ENCODE results near the gene PUS7. TPM values are rescaled to one million over a fixed set of nuclear protein-coding genes. Genes with fewer than 3 reads are reported as not detected.
"Not testable (repeated sequence)": the region's sequence is repeated elsewhere in the genome, so short reads cannot be mapped to it uniquely, and the experiment has no call there.

Gene PUS7
- total RNA-seq, 6 donors from 2014 or later = 7.3 to 16.9 (median 11.5) TPM

DNA sequence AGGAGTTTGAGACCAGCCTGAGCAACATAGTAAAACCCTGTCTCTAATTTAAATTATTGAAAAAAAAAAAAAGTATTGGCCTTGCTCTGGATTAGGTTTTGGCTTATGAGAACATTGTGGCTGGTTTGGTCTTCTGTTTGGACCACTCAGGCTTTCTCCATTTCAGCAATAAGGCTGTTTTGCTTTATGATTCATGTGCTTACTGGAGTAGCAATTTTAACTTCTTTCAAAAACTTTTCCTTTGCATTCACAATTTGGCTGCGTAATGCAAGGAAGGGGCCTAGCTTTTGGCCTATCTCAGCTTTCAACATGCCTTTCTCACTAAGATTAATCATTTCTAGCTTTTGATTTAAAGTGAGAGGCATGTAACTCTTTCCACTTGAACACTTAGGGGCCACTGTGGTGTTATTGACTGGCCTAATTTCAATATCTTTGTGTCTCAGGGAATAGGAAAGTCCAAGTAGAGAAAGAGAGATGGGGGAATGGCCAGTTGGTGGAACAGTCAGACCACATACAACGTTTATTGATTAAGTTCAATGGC lies 95.4 kb downstream of the PUS7 start:
- 78 to 84% methylated on average over 2 of the region's 2 CpGs for WGBS, 2 donors
- ATAC-seq (ENCODE audit: low FRiP score in 2 of 2) = no peak
- no peak for TF ChIP-seq POLR2AphosphoS5 (IDR thresholded peaks at IDR 0.05)
- TF ChIP-seq EP300 (IDR thresholded peaks at IDR 0.05) = no peak
- TF ChIP-seq POLR2A (IDR thresholded peaks at IDR 0.05) = no peak
- TF ChIP-seq CTCF (IDR thresholded peaks at IDR 0.05) = no peak

DNA sequence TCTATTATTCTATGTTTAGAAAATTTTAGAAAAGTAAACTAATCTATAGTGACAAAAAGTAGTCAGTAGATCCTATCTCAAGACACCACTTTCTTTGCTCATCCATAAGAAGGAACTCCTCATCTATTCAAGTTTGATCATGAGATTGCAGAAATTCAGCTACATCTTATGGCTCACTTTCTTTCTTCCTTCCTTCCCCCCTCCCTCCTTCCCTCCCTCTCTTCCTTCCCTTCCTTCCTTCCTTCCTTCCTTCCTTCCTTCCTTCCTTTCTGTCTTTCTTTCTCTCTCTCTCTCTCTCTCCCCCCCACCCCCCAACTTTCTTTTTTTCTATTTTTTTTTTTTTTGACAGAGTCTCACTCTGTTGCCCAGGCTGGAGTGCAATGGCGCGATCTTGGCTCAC lies 98.1 kb downstream of the PUS7 start:
- TF ChIP-seq CTCF (IDR thresholded peaks at IDR 0.05) = no peak
- no peak for TF ChIP-seq POLR2A (IDR thresholded peaks at IDR 0.05)
- TF ChIP-seq EP300 (IDR thresholded peaks at IDR 0.05) = no peak
- no peak for TF ChIP-seq POLR2AphosphoS5 (IDR thresholded peaks at IDR 0.05)
- Histone ChIP-seq H3K27ac (no peak overlapping the region), H3K4me1 (no peaks in the 10 kb centered on the region), H3K27me3 (no peaks in the 10 kb centered on the region), H3K9me3 (no peaks in the 10 kb centered on the region), H3K4me3 (no peak overlapping the region), H3K36me3 (no peaks in the 10 kb centered on the region)
- DNase-seq (no peak), ATAC-seq (ENCODE audit: low FRiP score in 2 of 2) (no peak)
- WGBS, 2 donors = 98 to 100% methylated on average over 2 of the region's 2 CpGs

More for the DNA sequence above, 95.4 kb downstream of the PUS7 start:
- H3K4me1 ChIP-seq = peaks cover 0 to 9% (median 2%) of the 10 kb centered on the region in 4 donors
- H3K27me3 ChIP-seq = no peaks in the 10 kb centered on the region
- no peak overlapping the region for H3K27ac ChIP-seq
- H3K9me3 ChIP-seq = no peaks in the 10 kb centered on the region
- H3K36me3 ChIP-seq = no peaks in the 10 kb centered on the region
- DNase-seq = no peak
- H3K4me3 ChIP-seq = no peak overlapping the region

DNA sequence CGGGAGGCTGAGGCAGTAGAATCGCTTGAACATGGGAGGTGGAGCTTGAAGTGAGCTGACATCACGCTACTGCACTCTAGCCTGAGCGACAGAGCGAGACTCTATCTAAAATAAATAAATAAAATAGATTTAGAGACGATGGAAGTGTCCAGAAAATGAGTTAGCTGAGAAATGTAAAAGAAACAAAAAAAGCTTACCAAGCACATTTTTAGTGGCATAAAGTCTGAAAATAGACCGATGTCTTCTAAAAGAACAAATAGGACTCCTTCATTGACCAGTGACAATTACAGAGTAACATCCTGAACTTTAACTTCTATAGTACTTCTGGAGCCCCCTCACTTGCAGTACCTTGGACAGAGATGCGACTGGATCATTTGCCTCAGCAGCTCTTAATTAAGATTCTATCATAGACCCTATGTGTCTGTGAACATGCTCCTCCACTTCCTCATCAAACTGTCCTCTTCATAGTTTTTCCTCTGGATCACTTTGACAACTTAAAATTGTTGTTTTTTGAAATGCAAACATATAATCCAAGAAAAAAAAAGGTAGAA lies 108.1 kb downstream of the PUS7 start:
- no peak for DNase-seq
- Histone ChIP-seq H3K4me3 (no peak overlapping the region), H3K36me3 (no peaks in the 10 kb centered on the region), H3K9me3 (no peaks in the 10 kb centered on the region), H3K27ac (no peak overlapping the region), H3K27me3 (no peaks in the 10 kb centered on the region), H3K4me1 (no peaks in the 10 kb centered on the region)
- no peak for ATAC-seq (ENCODE audit: low FRiP score in 2 of 2)
- TF ChIP-seq EP300 (IDR thresholded peaks at IDR 0.05) = no peak
- no peak for TF ChIP-seq POLR2AphosphoS5 (IDR thresholded peaks at IDR 0.05)
- no peak for TF ChIP-seq POLR2A (IDR thresholded peaks at IDR 0.05)
- no peak for TF ChIP-seq CTCF (IDR thresholded peaks at IDR 0.05)
- WGBS, 2 donors = 76 to 81% methylated on average over 8 of the region's 8 CpGs

DNA sequence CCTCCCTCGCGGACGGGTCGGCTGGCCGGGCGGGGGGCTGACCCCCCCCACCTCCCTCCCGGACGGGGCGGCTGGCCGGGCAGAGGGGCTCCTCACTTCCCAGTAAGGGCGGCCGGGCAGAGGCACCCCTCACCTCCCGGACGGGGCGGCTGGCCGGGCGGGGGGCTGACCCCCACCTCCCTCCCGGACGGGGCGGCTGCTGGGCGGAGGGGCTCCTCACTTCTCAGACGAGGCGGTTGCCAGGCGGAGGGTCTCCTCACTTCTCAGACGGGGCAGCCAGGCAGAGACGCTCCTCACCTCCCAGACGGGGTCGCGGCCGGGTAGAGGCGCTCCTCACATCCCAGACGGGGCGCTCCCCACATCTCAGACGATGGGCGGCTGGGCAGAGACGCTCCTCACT lies 111.3 kb downstream of the PUS7 start:
- H3K4me3 ChIP-seq; H3K9me3 ChIP-seq; H3K4me1 ChIP-seq; H3K27me3 ChIP-seq; ATAC-seq (ENCODE audit: low FRiP score in 2 of 2); H3K36me3 ChIP-seq; H3K27ac ChIP-seq: not testable (repeated sequence)
- DNase-seq = peak in 1 of 2 donors; percentile 76
- WGBS, 2 donors = no CpG with 5 or more reads among the region's 36 CpGs

- ATAC-seq (ENCODE audit: low FRiP score in 2 of 2); H3K27me3 ChIP-seq; DNase-seq; H3K36me3 ChIP-seq; H3K9me3 ChIP-seq; H3K4me3 ChIP-seq; H3K4me1 ChIP-seq; H3K27ac ChIP-seq: not testable (repeated sequence)
- WGBS, 2 donors = 64 to 71% methylated on average over 2 of the region's 3 CpGs
Measured at GRCh38 chr7:105409775-105410174, 112.3 kb downstream of the PUS7 start.

DNA sequence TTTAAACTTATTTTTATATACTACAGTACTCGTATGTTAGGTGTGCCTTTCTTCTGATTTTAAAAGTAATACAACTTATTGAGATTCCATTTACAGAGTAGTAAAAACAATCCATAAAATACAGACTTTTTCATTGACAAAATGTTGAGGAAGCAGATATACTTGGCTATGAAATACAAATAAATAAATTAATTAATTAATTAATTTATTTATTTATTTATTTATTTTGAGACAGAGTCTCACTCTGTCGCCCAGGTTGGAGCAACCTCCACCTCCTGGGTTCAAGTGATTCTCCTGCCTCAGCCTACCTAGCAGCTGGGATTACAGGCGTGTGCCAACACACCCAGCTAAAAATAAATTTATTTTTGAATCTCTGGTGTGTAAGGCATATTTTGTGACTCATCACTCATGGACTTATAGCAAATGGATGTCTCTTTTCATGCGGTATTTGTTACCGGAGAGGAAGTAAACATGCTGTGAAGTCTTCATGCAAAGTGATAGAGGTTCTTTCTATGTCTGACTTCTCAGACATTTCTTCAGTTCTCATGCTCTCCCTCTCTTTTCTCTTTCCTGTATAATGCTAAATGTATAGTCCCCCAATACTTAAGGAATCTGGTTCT lies 113.2 kb downstream of the PUS7 start:
- Histone ChIP-seq H3K27me3 (no peaks in the 10 kb centered on the region), H3K4me1 (no peaks in the 10 kb centered on the region), H3K9me3 (no peaks in the 10 kb centered on the region), H3K27ac (no peak overlapping the region), H3K36me3 (no peaks in the 10 kb centered on the region), H3K4me3 (no peak overlapping the region)
- TF ChIP-seq POLR2A (IDR thresholded peaks at IDR 0.05) (no peak), POLR2AphosphoS5 (IDR thresholded peaks at IDR 0.05) (no peak), EP300 (IDR thresholded peaks at IDR 0.05) (no peak), CTCF (IDR thresholded peaks at IDR 0.05) (no peak)
- ATAC-seq (ENCODE audit: low FRiP score in 2 of 2) (no peak), DNase-seq (no peak)
- WGBS, 2 donors = 94 to 96% methylated on average over 5 of the region's 5 CpGs

All from upper lobe of left lung (tissue), 6 donors.